GM19099 (cell line): Measurements from ENCODE around the gene SEMA4B.

ENCODE experiments used
- POLR2A ChIP-seq: IDR thresholded peaks from 3 replicates; pipeline ENCODE4 v1.6.1; 2011; ENCODE audit warnings: low read depth; ENCODE audit not compliant: insufficient read length; ENCODE audit errors: extremely low read depth

The SEMA4B gene, protein sequence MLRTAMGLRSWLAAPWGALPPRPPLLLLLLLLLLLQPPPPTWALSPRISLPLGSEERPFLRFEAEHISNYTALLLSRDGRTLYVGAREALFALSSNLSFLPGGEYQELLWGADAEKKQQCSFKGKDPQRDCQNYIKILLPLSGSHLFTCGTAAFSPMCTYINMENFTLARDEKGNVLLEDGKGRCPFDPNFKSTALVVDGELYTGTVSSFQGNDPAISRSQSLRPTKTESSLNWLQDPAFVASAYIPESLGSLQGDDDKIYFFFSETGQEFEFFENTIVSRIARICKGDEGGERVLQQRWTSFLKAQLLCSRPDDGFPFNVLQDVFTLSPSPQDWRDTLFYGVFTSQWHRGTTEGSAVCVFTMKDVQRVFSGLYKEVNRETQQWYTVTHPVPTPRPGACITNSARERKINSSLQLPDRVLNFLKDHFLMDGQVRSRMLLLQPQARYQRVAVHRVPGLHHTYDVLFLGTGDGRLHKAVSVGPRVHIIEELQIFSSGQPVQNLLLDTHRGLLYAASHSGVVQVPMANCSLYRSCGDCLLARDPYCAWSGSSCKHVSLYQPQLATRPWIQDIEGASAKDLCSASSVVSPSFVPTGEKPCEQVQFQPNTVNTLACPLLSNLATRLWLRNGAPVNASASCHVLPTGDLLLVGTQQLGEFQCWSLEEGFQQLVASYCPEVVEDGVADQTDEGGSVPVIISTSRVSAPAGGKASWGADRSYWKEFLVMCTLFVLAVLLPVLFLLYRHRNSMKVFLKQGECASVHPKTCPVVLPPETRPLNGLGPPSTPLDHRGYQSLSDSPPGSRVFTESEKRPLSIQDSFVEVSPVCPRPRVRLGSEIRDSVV

DNA sequence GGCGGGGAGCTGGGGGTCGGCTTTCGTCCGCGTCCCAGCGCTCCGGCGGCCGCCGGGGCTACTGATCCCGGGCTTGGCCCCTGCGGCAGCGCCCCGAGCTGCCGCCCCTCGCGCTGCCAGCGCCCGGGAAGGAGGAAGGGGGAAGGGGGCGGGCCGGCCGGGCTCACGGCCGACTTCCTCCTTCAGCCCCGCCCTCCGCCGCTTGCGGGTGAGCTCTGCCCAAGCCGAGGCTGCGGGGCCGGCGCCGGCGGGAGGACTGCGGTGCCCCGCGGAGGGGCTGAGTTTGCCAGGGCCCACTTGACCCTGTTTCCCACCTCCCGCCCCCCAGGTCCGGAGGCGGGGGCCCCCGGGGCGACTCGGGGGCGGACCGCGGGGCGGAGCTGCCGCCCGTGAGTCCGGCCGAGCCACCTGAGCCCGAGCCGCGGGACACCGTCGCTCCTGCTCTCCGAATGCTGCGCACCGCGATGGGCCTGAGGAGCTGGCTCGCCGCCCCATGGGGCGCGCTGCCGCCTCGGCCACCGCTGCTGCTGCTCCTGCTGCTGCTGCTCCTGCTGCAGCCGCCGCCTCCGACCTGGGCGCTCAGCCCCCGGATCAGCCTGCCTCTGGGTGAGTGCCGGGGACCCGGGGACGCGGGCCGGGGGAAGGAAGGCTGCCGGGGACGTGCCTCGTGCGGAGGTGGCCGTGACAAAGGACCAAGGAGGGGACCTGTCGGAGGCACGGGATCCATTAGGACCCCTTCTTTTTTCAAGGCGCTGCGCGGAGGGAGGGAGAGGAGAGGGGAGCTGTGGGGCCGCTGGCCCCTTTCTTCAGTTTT is at the start of gene SEMA4B:
Gene SEMA4B (plus strand): TSS at position 201 of the 814 bp plus-strand sequence. CDS start 249 bp downstream, at position 450.
- peak; percentile 78 for TF ChIP-seq POLR2A

GRCh38 chr15:90151989-90152645 is 49.0 kb upstream of the SEMA4B start:
- TF ChIP-seq POLR2A = no peak

DNA sequence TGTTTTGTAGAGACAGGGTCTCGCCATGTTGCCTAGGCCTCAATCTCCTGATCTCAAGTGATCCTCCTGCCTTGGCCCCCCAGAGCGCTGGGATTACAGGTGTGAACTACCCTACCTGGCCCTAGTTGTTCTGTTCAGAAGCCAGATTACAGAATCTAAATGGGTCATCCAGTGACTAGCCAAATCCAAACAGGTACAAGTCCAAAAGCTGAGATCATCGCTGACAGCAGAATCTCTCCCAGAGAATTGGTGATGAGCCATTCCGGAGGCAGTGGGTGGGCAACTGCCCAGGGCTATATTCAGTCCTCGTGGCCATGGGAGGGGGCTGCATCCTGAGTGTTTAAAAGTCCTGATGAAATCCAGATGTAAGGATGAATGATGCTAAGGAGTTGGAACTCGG is 47.5 kb upstream of the SEMA4B start:
- no peak for TF ChIP-seq POLR2A

GRCh38 chr15:90154246-90154645 is 46.9 kb upstream of the SEMA4B start:
- TF ChIP-seq POLR2A = no peak

- no peak for TF ChIP-seq POLR2A
These were observed 46.1 kb upstream of the SEMA4B start for GRCh38 chr15:90154861-90155626.

- no peak for TF ChIP-seq POLR2A
These were observed 41.9 kb upstream of the SEMA4B start for GRCh38 chr15:90159213-90159612.

GRCh38 chr15:90160781-90161727 is 40.1 kb upstream of the SEMA4B start:
- TF ChIP-seq POLR2A = no peak

- no peak for TF ChIP-seq POLR2A
These were observed 39.2 kb upstream of the SEMA4B start for GRCh38 chr15:90161950-90162361.

DNA sequence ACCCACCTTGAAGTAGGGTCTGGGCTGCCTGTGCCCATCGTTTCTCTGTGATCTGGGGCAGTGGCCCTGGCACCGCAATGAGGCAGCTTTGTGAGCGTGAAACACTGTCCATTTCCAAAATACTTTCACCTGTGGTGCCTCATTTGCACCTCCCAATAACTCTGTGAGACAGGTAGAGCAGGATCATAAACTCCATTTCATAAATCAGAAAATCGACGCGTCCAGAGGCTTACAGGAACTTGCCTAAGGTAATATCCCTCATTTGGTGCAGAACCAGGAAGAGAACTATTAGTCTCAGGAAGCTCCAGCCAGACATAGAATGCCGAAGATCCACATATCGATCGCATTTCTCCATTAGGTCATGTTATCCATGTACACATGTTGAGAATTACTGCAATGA is 38.2 kb upstream of the SEMA4B start:
- TF ChIP-seq POLR2A = no peak

DNA sequence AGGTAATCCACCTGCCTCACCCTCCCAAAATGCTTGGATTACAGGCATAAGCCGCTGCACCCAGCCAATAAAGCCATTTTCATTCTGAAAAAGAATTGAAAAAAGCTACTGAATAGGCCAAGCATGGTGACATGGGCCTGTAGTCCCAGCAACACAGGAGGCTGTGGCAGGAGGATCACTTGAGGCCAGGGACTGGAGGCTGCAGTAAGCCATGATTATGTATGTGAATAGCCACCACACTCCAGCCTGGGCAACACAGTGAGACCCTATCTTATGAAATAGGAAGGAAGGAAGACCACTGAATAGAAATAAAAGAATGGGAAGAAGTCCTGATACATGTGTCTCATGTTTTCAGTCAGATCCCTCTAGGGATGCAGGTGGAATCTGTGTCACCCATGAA is 36.0 kb upstream of the SEMA4B start:
- no peak for TF ChIP-seq POLR2A

DNA sequence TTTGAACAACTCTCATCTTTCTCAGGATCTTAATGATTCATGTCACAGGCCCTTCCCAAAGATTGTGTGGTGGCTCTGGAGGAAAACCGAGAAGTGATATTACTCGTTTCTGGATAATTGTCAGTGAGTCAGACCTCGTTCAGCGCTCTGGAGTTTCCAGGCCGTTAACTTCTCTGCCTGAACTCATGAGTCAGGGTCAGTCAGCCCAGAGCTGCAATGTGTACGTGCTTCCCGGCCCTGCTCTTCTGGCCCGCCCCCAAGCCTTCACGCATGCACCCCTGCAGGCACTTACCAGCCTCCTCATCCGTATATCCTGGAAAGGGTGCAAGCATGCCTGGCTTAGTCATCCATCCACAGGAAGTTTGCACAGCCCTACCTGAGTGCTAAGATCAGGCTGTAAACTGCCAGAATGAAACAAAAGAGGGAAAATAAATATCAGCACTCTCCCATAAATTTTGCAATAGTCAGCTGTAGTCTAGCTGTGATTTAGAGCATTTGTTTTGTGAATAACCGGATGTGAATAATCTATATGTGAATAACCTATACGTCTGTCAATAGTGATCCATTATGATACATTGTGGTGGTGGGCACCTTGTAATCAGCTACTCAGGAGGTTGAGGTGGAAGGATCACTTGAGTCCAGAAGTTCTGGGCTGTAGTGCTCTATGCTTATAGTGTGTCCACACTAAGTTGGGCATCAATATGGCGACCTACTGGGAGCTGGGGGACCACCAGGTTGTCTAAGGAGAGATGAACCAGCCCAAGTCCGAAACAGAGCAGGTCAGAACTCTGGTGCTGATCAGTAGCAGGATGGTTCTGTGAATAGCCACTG is 35.3 kb upstream of the SEMA4B start:
- TF ChIP-seq POLR2A = no peak

DNA sequence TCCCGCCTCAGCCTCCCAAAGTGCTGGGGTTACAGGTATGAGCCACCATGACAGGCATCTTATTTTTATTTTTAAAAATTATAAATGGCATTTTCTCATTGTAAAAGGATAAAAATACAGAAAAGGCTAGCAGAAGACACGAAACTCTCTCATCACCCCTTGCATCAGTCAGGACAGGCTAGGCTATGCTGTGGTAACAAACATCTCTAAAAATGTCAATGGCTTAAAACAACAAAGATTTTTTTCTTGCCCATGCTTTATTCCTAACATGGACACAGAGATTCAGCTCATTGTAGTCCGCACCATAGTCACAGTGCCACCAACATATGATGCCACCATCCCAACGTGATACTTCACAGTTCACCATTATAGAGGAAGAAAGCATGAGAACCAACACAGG is 34.0 kb upstream of the SEMA4B start:
- no peak for TF ChIP-seq POLR2A
